ENCODE results near the gene ZNF180.

DNA sequence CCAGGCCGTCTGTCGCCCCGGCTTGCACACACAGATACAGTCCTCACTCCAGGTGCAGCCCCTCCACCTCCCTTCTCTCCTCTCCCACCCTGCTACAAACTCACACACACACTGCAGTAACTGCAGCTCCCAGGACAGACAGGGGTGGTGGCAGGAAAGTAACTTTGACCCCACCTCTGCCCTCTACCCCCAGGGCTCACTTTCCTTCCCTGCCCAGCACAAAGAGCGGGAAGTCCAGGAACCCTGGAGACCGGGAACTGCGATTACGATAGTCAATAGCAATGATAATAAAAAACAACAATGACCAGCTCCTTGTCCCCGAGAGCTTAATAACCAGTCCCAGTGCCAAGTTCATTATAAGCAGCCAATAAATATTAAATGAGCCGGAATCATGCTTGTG lies 29.2 kb upstream of the ZNF180 start, which contains the start of gene CEACAM20:
- no peak for TF ChIP-seq MYBL2 (CRISPR knock-in tag; IDR thresholded peaks at IDR 0.05)
- no peak for TF ChIP-seq NFYB (CRISPR knock-in tag; conservative IDR thresholded peaks at IDR 0.05; ENCODE audit: low read depth)
- TF ChIP-seq CREB1 (CRISPR knock-in tag; IDR thresholded peaks at IDR 0.05): no peak
- no peak for TF ChIP-seq GABPB1 (CRISPR knock-in tag; IDR thresholded peaks at IDR 0.05)
- no peak for TF ChIP-seq ZNF423 (CRISPR knock-in tag; IDR thresholded peaks at IDR 0.05)
- no peak for TF ChIP-seq JUN (CRISPR knock-in tag; IDR thresholded peaks at IDR 0.05)
- no peak for TF ChIP-seq IRF2 (CRISPR knock-in tag; IDR thresholded peaks at IDR 0.05; ENCODE audit: borderline replicate concordance, low read depth)
- TF ChIP-seq, protein P1, sequence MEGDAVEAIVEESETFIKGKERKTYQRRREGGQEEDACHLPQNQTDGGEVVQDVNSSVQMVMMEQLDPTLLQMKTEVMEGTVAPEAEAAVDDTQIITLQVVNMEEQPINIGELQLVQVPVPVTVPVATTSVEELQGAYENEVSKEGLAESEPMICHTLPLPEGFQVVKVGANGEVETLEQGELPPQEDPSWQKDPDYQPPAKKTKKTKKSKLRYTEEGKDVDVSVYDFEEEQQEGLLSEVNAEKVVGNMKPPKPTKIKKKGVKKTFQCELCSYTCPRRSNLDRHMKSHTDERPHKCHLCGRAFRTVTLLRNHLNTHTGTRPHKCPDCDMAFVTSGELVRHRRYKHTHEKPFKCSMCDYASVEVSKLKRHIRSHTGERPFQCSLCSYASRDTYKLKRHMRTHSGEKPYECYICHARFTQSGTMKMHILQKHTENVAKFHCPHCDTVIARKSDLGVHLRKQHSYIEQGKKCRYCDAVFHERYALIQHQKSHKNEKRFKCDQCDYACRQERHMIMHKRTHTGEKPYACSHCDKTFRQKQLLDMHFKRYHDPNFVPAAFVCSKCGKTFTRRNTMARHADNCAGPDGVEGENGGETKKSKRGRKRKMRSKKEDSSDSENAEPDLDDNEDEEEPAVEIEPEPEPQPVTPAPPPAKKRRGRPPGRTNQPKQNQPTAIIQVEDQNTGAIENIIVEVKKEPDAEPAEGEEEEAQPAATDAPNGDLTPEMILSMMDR (IDR thresholded peaks at IDR 0.05): no peak
- no peak for TF ChIP-seq SMAD3 (CRISPR knock-in tag; IDR thresholded peaks at IDR 0.05; ENCODE audit: borderline replicate concordance)

Measured in WTC11 (cell line).